Stimulated activated naive B cell treated with anti-CD40 and anti-IgM and Interleukin-4, amounts not matched to agents 10 μg/mL and 1 μg/mL and 100 μg/mL, for 72 hours (primary cell): ENCODE data around the gene OR2M2.

Experiments
- ATAC-seq, 2 donors: fragments of 150-1000 bp; cut with Tn5 transposase; replicated peaks; 2 replicates each; pipeline ENCODE4 v1.10.0; 2021; ENCODE audit warnings: moderate library complexity in 1 of 2
- DNase-seq: peaks from one replicate; pipeline ENCODE4 v3.0.0; 2021
- H3K27ac Mint-ChIP-seq: one replicate; pipeline ENCODE4 v1.8.0; 2022; ENCODE audit warnings: mild to moderate bottlenecking, mixed read lengths
- H3K27me3 Mint-ChIP-seq, 2 donors: one replicate each; pipeline ENCODE4 v1.8.0; 2022; ENCODE audit warnings: mixed read lengths in 2 of 2
- H3K36me3 Mint-ChIP-seq, 2 donors: one replicate each; pipeline ENCODE4 v1.8.0; 2022; ENCODE audit warnings: mixed read lengths in 2 of 2, mild to moderate bottlenecking in 1 of 2
- H3K4me1 Mint-ChIP-seq, 2 donors: one replicate each; pipeline ENCODE4 v1.8.0; 2022; ENCODE audit warnings: mixed read lengths in 2 of 2, mild to moderate bottlenecking in 1 of 2
- H3K4me3 Mint-ChIP-seq, 2 donors: one replicate each; pipeline ENCODE4 v1.8.0; 2022; ENCODE audit warnings: mild to moderate bottlenecking in 2 of 2, mixed read lengths in 2 of 2, moderate library complexity in 1 of 2
- H3K9me3 Mint-ChIP-seq, 2 donors: one replicate each; pipeline ENCODE4 v1.8.0; 2022; ENCODE audit warnings: mixed read lengths in 2 of 2, mild to moderate bottlenecking in 1 of 2

Gene OR2M2

DNA sequence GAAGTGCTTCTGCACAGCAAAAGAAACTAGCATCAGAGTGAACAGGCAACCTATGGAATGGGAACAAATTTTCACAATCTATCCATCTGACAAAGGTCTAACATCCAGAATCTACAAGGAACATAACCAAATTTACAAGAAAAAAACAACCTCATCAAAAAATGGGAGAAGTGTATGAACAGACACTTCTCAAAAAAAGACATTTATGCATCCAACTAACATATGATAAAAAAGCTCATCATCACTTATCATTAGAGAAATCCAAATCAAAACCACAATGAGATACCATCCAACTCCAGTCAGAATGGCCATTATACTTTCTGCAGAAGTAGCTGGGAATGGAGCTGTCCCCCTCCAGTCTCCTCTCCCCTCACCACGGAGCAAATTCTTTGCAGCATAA lies 19.5 kb downstream of the OR2M2 start:
- DNase-seq = no peak
- no peak overlapping the region for H3K27ac Mint-ChIP-seq
- peaks cover 15 to 17% of the 10 kb centered on the region in 2 donors for H3K9me3 Mint-ChIP-seq
- H3K36me3 Mint-ChIP-seq = no peaks in the 10 kb centered on the region
- no peak overlapping the region for H3K4me3 Mint-ChIP-seq
- H3K27me3 Mint-ChIP-seq = peaks cover 5 to 6% of the 10 kb centered on the region in 2 donors
- H3K4me1 Mint-ChIP-seq = no peaks in the 10 kb centered on the region
- no peak for ATAC-seq

GRCh38 chr1:248196965-248197364 lies 22.3 kb downstream of the OR2M2 start, which contains the start of gene OR2M3:
TSS of gene OR2M3 (plus strand) at chr1:248197265. CDS start at chr1:248203068, 5,803 bp downstream.
- DNase-seq (no peak), ATAC-seq (no peak)
- no peaks in the 10 kb centered on the region for H3K4me1 Mint-ChIP-seq
- H3K36me3 Mint-ChIP-seq = no peaks in the 10 kb centered on the region
- H3K27me3 Mint-ChIP-seq = no peaks in the 10 kb centered on the region
- H3K27ac Mint-ChIP-seq = no peak within 1 kb of the TSS
- no peak within 1 kb of the TSS for H3K4me3 Mint-ChIP-seq
- H3K9me3 Mint-ChIP-seq = peaks cover 7 to 15% of the 10 kb centered on the region in 2 donors

GRCh38 chr1:248215880-248216279 lies 41.3 kb downstream of the OR2M2 start:
- Mint-ChIP-seq H3K36me3 (no peaks in the 10 kb centered on the region), H3K27me3 (no peaks in the 10 kb centered on the region), H3K9me3 (peaks cover 0 to 3% of the 10 kb centered on the region in 2 donors), H3K4me3 (no peak overlapping the region), H3K27ac (no peak overlapping the region), H3K4me1 (no peaks in the 10 kb centered on the region)
- no peak for ATAC-seq
- DNase-seq = no peak

DNA sequence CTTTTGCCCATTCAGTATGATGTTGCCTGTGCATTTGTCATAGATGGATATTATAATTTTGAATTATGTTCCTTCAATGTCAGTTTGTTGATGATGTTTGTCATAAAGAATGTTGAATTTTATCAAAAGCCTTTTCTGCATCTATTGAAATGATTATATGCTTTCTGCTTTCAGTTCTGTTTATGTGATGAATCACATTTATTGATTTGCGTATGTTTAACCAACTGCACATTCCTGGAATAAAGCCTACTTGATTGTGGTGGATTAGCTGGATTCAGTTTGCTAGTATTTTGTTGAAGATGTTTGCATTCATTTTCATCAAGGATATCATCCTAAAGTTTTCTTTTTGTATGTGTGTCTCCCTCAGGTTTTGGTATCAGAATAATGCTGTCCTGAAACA lies 50.9 kb downstream of the OR2M2 start:
- Mint-ChIP-seq H3K27me3 (peaks cover 5 to 9% of the 10 kb centered on the region in 2 donors), H3K4me3 (no peak overlapping the region), H3K9me3 (peaks cover 0 to 4% of the 10 kb centered on the region in 2 donors), H3K36me3 (no peaks in the 10 kb centered on the region), H3K4me1 (no peaks in the 10 kb centered on the region), H3K27ac (no peak overlapping the region)
- DNase-seq = no peak
- ATAC-seq = no peak

- ATAC-seq (no peak), DNase-seq (no peak)
- Mint-ChIP-seq H3K36me3 (no peaks in the 10 kb centered on the region), H3K27ac (no peak overlapping the region), H3K4me3 (no peak overlapping the region), H3K9me3 (peaks cover 0 to 5% of the 10 kb centered on the region in 2 donors), H3K27me3 (peaks cover 5 to 9% of the 10 kb centered on the region in 2 donors), H3K4me1 (no peaks in the 10 kb centered on the region)
Measured at GRCh38 chr1:248229360-248229908, 54.8 kb downstream of the OR2M2 start.
